Keratinocyte (primary cell): ENCODE measurements around the gene DNAJB13. TPM values are rescaled to one million over a fixed set of nuclear protein-coding genes. Genes with fewer than 3 reads are reported as not detected.

ENCODE experiments used
- DNase-seq: peaks from one replicate; pipeline ENCODE4 v3.0.0-alpha.2; 2011; ENCODE audit warnings: low read depth, missing footprints, low spot score
- FAIRE-seq: peaks from 2 replicates; lab custom pipeline; 2011; peaks lifted over from hg19 to GRCh38; lab: Jason Lieb, UNC
- H2AFZ ChIP-seq: 2 replicates; pipeline ENCODE4 v1.6.0; 2012; ENCODE audit warnings: low read length, control low read depth, inconsistent platforms; ENCODE audit not compliant: control insufficient read depth
- H3K27ac ChIP-seq: 2 replicates; pipeline ENCODE4 v1.5.1; 2011; ENCODE audit warnings: low read length; ENCODE audit not compliant: control insufficient read depth, insufficient read depth
- H3K27me3 ChIP-seq: 3 replicates; pipeline ENCODE4 v1.6.0; 2011; ENCODE audit warnings: low read length; ENCODE audit not compliant: control insufficient read depth, insufficient read depth; ENCODE audit errors: extremely low read depth
- H3K36me3 ChIP-seq, 2 experiments: 2 replicates in 1 of 2; 3 replicates in 1 of 2; pipeline ENCODE4 v1.5.1; 2011; ENCODE audit warnings: low read length in 2 of 2, mild to moderate bottlenecking in 1 of 2; ENCODE audit not compliant: control insufficient read depth in 2 of 2, insufficient read depth in 2 of 2; ENCODE audit errors: extremely low read depth in 1 of 2
- H3K4me1 ChIP-seq: 3 replicates; pipeline ENCODE4 v1.5.1; 2011; ENCODE audit warnings: low read length; ENCODE audit not compliant: control insufficient read depth, insufficient read depth; ENCODE audit errors: extremely low read depth
- H3K4me2 ChIP-seq: 3 replicates; pipeline ENCODE4 v1.6.0; 2011; ENCODE audit warnings: low read depth, low read length; ENCODE audit not compliant: control insufficient read depth, insufficient read depth; ENCODE audit errors: extremely low read depth
- H3K4me3 ChIP-seq, 3 experiments: fragments of 200-600 bp in 1 of 3; sonication (generic) in 1 of 3; 2 replicates in 2 of 3; 3 replicates in 1 of 3; pipeline ENCODE4 v1.5.1; 2011 to 2016; ENCODE audit warnings: low read length in 3 of 3, mild to moderate bottlenecking in 3 of 3, control low read depth in 2 of 3, inconsistent platforms in 1 of 3, low read depth in 1 of 3, mixed read lengths in 1 of 3, mixed run types in 1 of 3, moderate library complexity in 1 of 3; ENCODE audit not compliant: control insufficient read depth in 2 of 3, insufficient read depth in 2 of 3; ENCODE audit errors: extremely low read depth in 1 of 3
- H3K79me2 ChIP-seq: 2 replicates; pipeline ENCODE4 v1.6.0; 2012; ENCODE audit warnings: low read length; ENCODE audit not compliant: control insufficient read depth, insufficient read depth
- H3K9ac ChIP-seq: 3 replicates; pipeline ENCODE4 v1.6.0; 2011; ENCODE audit warnings: low read length; ENCODE audit not compliant: control insufficient read depth, insufficient read depth; ENCODE audit errors: extremely low read depth
- H3K9me1 ChIP-seq: 3 replicates; pipeline ENCODE4 v1.6.0; 2011; ENCODE audit warnings: low read length; ENCODE audit not compliant: control insufficient read depth, insufficient read depth; ENCODE audit errors: extremely low read depth
- H3K9me3 ChIP-seq: 2 replicates; pipeline ENCODE4 v1.5.1; 2012; ENCODE audit warnings: low read depth, low read length; ENCODE audit not compliant: control insufficient read depth
- H4K20me1 ChIP-seq: 3 replicates; pipeline ENCODE4 v1.6.0; 2011; ENCODE audit warnings: low read length; ENCODE audit not compliant: control insufficient read depth, insufficient read depth; ENCODE audit errors: extremely low read depth
- EZH2 ChIP-seq: IDR thresholded peaks from one replicate; pipeline ENCODE4 v1.6.1; 2012; ENCODE audit warnings: inconsistent platforms, mild to moderate bottlenecking, low read length, moderate library complexity
- dilution Hi-C: fragments of 300-500 bp; cut with MboI; formaldehyde crosslinking; loops from one replicate; pipeline ENCODE4 v1.7.0; 2020; ENCODE audit warnings: low sequenced_read_pairs; ENCODE audit not compliant: extremely low pct_ligation_motif_present
- polyA plus RNA-seq, 5 experiments: library from polyadenylated mRNA; depleted of rRNA in 3 of 5; stranded (reverse) in 3 of 5; stranded (forward) in 1 of 5; unstranded in 1 of 5; fragments of >200 nt; gene quantifications; 1 replicate in 1 of 5; 2 replicates in 3 of 5; 3 replicates in 1 of 5; pipeline versions ENCODE4 v1.2.1 to v1.2.3, GENCODE V29; 2011 to 2012; ENCODE audit warnings: missing spikeins in 2 of 5, low read depth in 1 of 5, low replicate concordance in 1 of 5
- TF ChIP-seq, protein P1 (sequence below), 3 experiments: IDR thresholded peaks in 1 of 3; conservative IDR thresholded peaks in 1 of 3; optimal IDR thresholded peaks in 1 of 3; 2 replicates in 2 of 3; 3 replicates in 1 of 3; pipeline versions ENCODE3 to v1.5.1; 2011; ENCODE audit warnings: low read length in 3 of 3, mild to moderate bottlenecking in 3 of 3, moderate library complexity in 2 of 3, control low read depth in 1 of 3, inconsistent platforms in 1 of 3; ENCODE audit not compliant: insufficient read depth in 2 of 3; ENCODE audit errors: extremely low read depth in 1 of 3

Gene DNAJB13
- polyA plus RNA-seq, 1 donor (not counting 4 experiments of a cell fraction or from before 2014, with no cell fraction given): 0.09 TPM

DNA sequence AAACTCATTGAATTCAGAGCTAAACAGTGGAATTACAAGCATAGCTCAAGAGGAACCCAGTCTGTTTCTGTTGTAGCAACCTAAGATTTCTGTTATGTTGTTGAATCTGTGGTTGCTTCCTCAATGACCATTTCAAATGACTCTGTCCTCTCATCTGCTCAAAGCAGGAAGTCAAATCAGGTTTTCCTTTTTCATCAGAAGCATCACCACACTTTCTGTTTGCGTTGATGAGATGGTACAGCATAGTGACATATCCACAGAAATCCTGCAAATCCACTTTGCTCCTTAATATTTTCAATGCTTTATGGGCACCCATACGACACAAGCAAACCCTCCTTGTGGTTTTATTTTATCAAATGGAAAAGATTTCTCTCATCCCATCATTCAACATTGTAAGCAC, 44.4 kb downstream of the DNAJB13 start:
- Histone ChIP-seq H3K36me3 (no peaks in the 10 kb centered on the region), H3K9ac (no peak overlapping the region), H3K27me3 (no peaks in the 10 kb centered on the region), H3K9me3 (no peaks in the 10 kb centered on the region), H3K79me2 (no peaks in the 10 kb centered on the region), H3K4me2 (no peak overlapping the region), H3K9me1 (no peaks in the 10 kb centered on the region), H3K4me1 (no peaks in the 10 kb centered on the region), H2AFZ (no peak overlapping the region), H3K4me3 (no peak overlapping the region), H3K27ac (no peak overlapping the region), H4K20me1 (no peaks in the 10 kb centered on the region)
- DNase-seq: no peak
- dilution Hi-C loops: no loop called here
- TF ChIP-seq, protein P1, sequence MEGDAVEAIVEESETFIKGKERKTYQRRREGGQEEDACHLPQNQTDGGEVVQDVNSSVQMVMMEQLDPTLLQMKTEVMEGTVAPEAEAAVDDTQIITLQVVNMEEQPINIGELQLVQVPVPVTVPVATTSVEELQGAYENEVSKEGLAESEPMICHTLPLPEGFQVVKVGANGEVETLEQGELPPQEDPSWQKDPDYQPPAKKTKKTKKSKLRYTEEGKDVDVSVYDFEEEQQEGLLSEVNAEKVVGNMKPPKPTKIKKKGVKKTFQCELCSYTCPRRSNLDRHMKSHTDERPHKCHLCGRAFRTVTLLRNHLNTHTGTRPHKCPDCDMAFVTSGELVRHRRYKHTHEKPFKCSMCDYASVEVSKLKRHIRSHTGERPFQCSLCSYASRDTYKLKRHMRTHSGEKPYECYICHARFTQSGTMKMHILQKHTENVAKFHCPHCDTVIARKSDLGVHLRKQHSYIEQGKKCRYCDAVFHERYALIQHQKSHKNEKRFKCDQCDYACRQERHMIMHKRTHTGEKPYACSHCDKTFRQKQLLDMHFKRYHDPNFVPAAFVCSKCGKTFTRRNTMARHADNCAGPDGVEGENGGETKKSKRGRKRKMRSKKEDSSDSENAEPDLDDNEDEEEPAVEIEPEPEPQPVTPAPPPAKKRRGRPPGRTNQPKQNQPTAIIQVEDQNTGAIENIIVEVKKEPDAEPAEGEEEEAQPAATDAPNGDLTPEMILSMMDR (optimal IDR thresholded peaks at IDR 0.05 in 1 of 3, IDR thresholded peaks at IDR 0.05 in 1 of 3, conservative IDR thresholded peaks at IDR 0.05 in 1 of 3; ENCODE audit: extremely low read depth in 1 of 3, insufficient read depth in 2 of 3, low read length in 3 of 3): no peak
- FAIRE-seq: no peak

GRCh38 chr11:73995731-73996130, 44.9 kb downstream of the DNAJB13 start:
- Histone ChIP-seq H4K20me1 (no peaks in the 10 kb centered on the region), H3K9me1 (no peaks in the 10 kb centered on the region), H3K27me3 (no peaks in the 10 kb centered on the region), H3K9me3 (no peaks in the 10 kb centered on the region), H3K36me3 (no peaks in the 10 kb centered on the region), H3K79me2 (no peaks in the 10 kb centered on the region), H3K4me2 (no peak overlapping the region), H3K9ac (no peak overlapping the region), H2AFZ (no peak overlapping the region), H3K4me1 (no peaks in the 10 kb centered on the region), H3K27ac (no peak overlapping the region), H3K4me3 (no peak overlapping the region)
- DNase-seq (no peak), FAIRE-seq (no peak)
- TF ChIP-seq, protein P1 (optimal IDR thresholded peaks at IDR 0.05 in 1 of 3, IDR thresholded peaks at IDR 0.05 in 1 of 3, conservative IDR thresholded peaks at IDR 0.05 in 1 of 3; ENCODE audit: extremely low read depth in 1 of 3, insufficient read depth in 2 of 3, low read length in 3 of 3): no peak
- TF ChIP-seq EZH2: no peak
- dilution Hi-C loops: no loop called here
